Neural progenitor cell (in vitro differentiated cells): Measurements from ENCODE around the gene GMDS.

Experiments
- EZH2 ChIP-seq: fragments of 200-600 bp; sonication (generic); IDR thresholded peaks from 2 replicates; pipeline ENCODE4 v1.6.1; 2017; ENCODE audit warnings: antibody characterized with exemption, mild to moderate bottlenecking, moderate library complexity
- EZH2phosphoT487 ChIP-seq: fragments of 200-600 bp; sonication (generic); IDR thresholded peaks from 2 replicates; pipeline ENCODE4 v1.6.1; 2017; ENCODE audit warnings: antibody characterized with exemption
- TF ChIP-seq, protein P1 (sequence below): fragments of 200-600 bp; sonication (generic); IDR thresholded peaks from 2 replicates; pipeline ENCODE4 v1.5.1; 2017; ENCODE audit warnings: antibody characterized with exemption, mild to moderate bottlenecking

DNA sequence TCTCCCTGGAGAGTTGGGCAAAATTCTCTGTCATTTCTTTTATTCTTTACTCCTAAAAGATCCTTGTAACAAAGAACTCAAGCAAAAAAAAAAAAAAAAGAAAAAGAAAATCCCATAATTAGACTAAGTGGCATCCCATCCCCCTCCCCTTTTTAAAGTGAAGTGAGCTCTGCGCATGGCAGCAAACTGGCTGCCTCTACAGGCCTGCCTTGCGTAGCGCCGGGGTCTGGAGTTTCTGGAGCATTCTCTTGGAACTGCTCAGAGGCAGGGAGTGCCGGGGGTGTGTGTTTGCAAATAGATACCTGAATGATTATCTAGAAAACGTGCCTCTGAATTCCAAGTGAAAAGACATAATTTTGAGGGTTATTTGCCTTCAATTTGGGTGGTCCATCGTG lies 587.6 kb downstream of the GMDS start:
- TF ChIP-seq, protein P1, sequence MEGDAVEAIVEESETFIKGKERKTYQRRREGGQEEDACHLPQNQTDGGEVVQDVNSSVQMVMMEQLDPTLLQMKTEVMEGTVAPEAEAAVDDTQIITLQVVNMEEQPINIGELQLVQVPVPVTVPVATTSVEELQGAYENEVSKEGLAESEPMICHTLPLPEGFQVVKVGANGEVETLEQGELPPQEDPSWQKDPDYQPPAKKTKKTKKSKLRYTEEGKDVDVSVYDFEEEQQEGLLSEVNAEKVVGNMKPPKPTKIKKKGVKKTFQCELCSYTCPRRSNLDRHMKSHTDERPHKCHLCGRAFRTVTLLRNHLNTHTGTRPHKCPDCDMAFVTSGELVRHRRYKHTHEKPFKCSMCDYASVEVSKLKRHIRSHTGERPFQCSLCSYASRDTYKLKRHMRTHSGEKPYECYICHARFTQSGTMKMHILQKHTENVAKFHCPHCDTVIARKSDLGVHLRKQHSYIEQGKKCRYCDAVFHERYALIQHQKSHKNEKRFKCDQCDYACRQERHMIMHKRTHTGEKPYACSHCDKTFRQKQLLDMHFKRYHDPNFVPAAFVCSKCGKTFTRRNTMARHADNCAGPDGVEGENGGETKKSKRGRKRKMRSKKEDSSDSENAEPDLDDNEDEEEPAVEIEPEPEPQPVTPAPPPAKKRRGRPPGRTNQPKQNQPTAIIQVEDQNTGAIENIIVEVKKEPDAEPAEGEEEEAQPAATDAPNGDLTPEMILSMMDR, result no peak
- TF ChIP-seq EZH2 (no peak), EZH2phosphoT487 (no peak)
